IPS-15b (cell line): ENCODE measurements around the gene HERC4.

Source experiments
- H3K27me3 ChIP-seq: one replicate; pipeline ENCODE4 v1.6.1; 2013; ENCODE audit warnings: low read length; ENCODE audit not compliant: control insufficient read depth, insufficient read depth
- H3K36me3 ChIP-seq: one replicate; pipeline ENCODE4 v1.6.1; 2013; ENCODE audit warnings: low read length; ENCODE audit not compliant: control insufficient read depth, insufficient read depth
- H3K4me1 ChIP-seq: one replicate; pipeline ENCODE4 v1.6.1; 2013; ENCODE audit warnings: mild to moderate bottlenecking, low read length; ENCODE audit not compliant: control insufficient read depth, insufficient read depth
- H3K4me3 ChIP-seq: one replicate; pipeline ENCODE4 v1.5.1; 2013; ENCODE audit warnings: low read depth, low read length
- H3K9ac ChIP-seq: one replicate; pipeline ENCODE4 v1.6.1; 2013; ENCODE audit warnings: low read depth, mild to moderate bottlenecking, low read length
- H3K9me3 ChIP-seq: one replicate; pipeline ENCODE4 v1.6.1; 2013; ENCODE audit warnings: mild to moderate bottlenecking, low read length; ENCODE audit not compliant: control insufficient read depth, insufficient read depth

Gene HERC4

DNA sequence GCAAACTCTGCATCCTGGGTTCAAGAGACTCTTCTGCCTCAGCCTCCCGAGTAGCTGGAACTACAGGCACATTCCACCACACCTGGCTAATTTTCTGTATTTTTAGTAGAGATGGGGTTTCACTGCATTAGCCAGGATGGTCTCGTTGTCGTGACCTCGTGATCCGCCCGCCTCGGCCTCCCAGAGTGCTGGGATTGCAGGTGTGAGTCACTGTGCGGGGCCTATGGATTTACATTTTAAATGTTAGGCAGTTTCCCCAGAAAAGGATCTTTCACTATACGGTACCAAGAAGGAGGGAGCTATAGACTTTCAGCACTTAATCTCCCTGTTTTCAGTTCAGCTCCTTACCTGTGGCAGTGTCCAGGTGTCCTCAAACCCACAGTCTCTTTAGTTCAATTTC, 139.9 kb downstream of the HERC4 start:
- H3K9ac ChIP-seq: no peak overlapping the region
- no peaks in the 10 kb centered on the region for H3K27me3 ChIP-seq
- peaks cover 13% of the 10 kb centered on the region for H3K4me1 ChIP-seq
- H3K36me3 ChIP-seq: peaks cover 6% of the 10 kb centered on the region
- H3K4me3 ChIP-seq: no peak overlapping the region
- no peaks in the 10 kb centered on the region for H3K9me3 ChIP-seq

GRCh38 chr10:67934336-67934735, 140.7 kb downstream of the HERC4 start:
- Histone ChIP-seq H3K9ac (no peak overlapping the region), H3K27me3 (no peaks in the 10 kb centered on the region), H3K4me3 (no peak overlapping the region), H3K36me3 (peaks cover 6% of the 10 kb centered on the region), H3K9me3 (no peaks in the 10 kb centered on the region), H3K4me1 (peaks cover 13% of the 10 kb centered on the region)

DNA sequence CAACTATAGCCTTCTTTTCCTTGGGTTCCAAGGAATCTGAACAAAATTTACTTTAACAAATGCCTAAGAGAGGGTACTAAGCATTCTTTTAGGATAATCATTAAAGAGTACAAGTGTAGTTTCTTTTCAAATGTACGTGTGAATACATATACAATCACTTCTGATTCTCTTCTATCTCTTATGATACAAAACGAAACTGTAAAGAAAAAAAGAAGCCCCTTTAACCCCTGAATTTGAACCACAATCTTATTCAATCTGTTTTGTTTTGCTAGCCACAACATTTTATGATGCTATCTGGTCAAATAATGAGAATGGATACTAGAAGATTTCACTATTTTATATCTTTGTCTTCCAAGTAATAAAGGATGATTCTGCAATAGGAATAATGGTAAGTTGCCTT, 141.9 kb downstream of the HERC4 start:
- Histone ChIP-seq H3K4me1 (peaks cover 13% of the 10 kb centered on the region), H3K9ac (no peak overlapping the region), H3K27me3 (no peaks in the 10 kb centered on the region), H3K9me3 (no peaks in the 10 kb centered on the region), H3K36me3 (peaks cover 6% of the 10 kb centered on the region), H3K4me3 (no peak overlapping the region)

DNA sequence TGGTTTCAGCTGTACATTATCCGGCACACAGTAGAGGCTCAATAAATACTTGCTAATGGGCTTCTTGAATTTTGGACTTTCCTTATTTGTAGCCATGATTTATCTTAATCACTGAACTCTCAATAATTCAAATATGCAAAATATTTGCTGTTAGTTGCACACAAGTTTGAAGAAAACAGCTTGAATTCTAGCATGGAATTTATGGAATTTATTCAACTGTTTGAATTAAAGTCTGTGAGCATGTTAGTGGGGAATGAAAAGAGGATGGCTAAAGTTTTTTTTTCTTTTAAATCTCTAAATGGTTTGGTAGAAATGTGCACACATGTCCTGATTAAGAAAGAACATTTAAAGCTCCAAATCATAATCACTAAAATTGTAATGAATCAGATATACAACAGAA, 148.1 kb downstream of the HERC4 start:
- no peaks in the 10 kb centered on the region for H3K4me1 ChIP-seq
- H3K36me3 ChIP-seq: peaks cover 3% of the 10 kb centered on the region
- no peak overlapping the region for H3K9ac ChIP-seq
- no peaks in the 10 kb centered on the region for H3K27me3 ChIP-seq
- H3K9me3 ChIP-seq: no peaks in the 10 kb centered on the region
- no peak overlapping the region for H3K4me3 ChIP-seq

GRCh38 chr10:67925449-67926005, 149.6 kb downstream of the HERC4 start:
- Histone ChIP-seq H3K4me3 (no peak overlapping the region), H3K4me1 (no peaks in the 10 kb centered on the region), H3K36me3 (no peaks in the 10 kb centered on the region), H3K9ac (no peak overlapping the region), H3K9me3 (no peaks in the 10 kb centered on the region), H3K27me3 (no peaks in the 10 kb centered on the region)

DNA sequence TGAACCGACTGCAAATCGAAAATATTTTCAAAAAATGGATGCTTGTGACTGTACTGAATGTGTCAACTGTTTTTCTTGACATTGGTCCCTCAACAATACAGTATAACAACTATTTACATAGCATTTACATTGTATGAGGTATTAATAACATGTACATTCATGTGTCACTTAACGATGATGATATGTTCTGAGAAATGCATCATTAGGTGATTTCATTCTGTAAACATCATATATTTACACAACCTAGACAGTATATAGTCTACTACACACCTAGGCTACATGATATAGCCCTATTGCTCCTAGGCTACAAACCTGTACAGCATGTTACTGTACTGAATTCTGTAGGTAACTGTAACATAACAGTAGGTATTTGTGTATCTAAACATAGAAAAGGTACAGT, 150.9 kb downstream of the HERC4 start:
- Histone ChIP-seq H3K27me3 (no peaks in the 10 kb centered on the region), H3K4me1 (no peaks in the 10 kb centered on the region), H3K9ac (no peak overlapping the region), H3K4me3 (no peak overlapping the region), H3K9me3 (no peaks in the 10 kb centered on the region), H3K36me3 (no peaks in the 10 kb centered on the region)

GRCh38 chr10:67923551-67923950, 151.5 kb downstream of the HERC4 start:
- Histone ChIP-seq H3K9ac (no peak overlapping the region), H3K36me3 (no peaks in the 10 kb centered on the region), H3K9me3 (no peaks in the 10 kb centered on the region), H3K4me3 (no peak overlapping the region), H3K27me3 (no peaks in the 10 kb centered on the region), H3K4me1 (no peaks in the 10 kb centered on the region)

DNA sequence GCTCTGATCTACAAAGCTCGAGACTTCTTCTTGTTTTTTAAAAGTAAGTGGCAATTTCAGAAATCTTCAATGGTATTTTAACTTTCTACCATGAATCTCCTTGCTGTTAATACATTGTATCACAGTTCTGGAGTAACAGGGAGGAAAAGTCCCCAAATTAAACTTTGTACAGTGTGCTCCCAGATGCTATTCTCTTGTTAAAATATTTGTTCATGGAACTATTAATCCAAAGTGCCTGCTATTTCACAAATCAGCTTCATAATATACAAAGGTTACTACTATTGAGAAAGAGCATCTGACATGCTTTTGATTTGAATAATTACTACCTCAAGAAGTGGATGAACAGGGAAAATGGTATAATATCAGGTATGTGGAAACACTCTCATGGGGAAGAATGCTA, 154.0 kb downstream of the HERC4 start:
- H3K36me3 ChIP-seq: peaks cover 9% of the 10 kb centered on the region
- H3K4me1 ChIP-seq: no peaks in the 10 kb centered on the region
- no peaks in the 10 kb centered on the region for H3K27me3 ChIP-seq
- H3K9ac ChIP-seq: no peak overlapping the region
- H3K9me3 ChIP-seq: no peaks in the 10 kb centered on the region
- no peak overlapping the region for H3K4me3 ChIP-seq

DNA sequence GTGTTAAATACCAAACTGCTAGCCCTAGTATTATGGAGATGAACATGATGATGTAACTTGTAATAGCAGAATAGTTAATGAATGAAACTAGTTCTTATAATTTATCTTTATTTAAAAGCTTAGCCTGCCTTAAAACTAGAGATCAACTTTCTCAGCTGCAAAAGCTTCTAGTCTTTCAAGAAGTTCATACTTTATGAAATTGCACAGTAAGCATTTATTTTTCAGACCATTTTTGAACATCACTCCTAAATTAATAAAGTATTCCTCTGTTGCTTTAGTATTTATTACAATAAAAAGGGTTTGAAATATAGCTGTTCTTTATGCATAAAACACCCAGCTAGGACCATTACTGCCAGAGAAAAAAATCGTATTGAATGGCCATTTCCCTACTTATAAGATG, 157.4 kb downstream of the HERC4 start:
- Histone ChIP-seq H3K4me3 (no peak overlapping the region), H3K9ac (no peak overlapping the region), H3K36me3 (peaks cover 30% of the 10 kb centered on the region), H3K27me3 (no peaks in the 10 kb centered on the region), H3K9me3 (no peaks in the 10 kb centered on the region), H3K4me1 (no peaks in the 10 kb centered on the region)

DNA sequence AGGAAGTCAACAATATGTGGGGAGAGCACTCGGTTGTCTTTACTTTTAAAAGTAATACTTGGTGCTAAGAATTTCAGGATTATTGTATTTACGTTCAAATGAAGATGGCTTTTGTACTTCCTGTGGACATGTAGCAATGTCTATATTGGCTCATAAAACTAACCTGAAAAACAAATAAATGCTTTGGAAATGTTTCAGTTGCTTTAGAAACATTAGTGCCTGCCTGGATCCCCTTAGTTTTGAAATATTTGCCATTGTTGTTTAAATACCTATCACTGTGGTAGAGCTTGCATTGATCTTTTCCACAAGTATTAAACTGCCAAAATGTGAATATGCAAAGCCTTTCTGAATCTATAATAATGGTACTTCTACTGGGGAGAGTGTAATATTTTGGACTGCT, 157.9 kb downstream of the HERC4 start:
- Histone ChIP-seq H3K36me3 (peaks cover 30% of the 10 kb centered on the region), H3K27me3 (no peaks in the 10 kb centered on the region), H3K9ac (no peak overlapping the region)

GRCh38 chr10:67914777-67915340, 160.2 kb downstream of the HERC4 start:
- H3K4me1 ChIP-seq: no peaks in the 10 kb centered on the region
- H3K27me3 ChIP-seq: no peaks in the 10 kb centered on the region
- H3K9ac ChIP-seq: no peak overlapping the region
- H3K9me3 ChIP-seq: no peaks in the 10 kb centered on the region
- H3K36me3 ChIP-seq: peaks cover 39% of the 10 kb centered on the region
- H3K4me3 ChIP-seq: no peak overlapping the region

More for the DNA sequence above, 157.9 kb downstream of the HERC4 start:
- Histone ChIP-seq H3K4me1 (no peaks in the 10 kb centered on the region), H3K4me3 (no peak overlapping the region), H3K9me3 (no peaks in the 10 kb centered on the region)

DNA sequence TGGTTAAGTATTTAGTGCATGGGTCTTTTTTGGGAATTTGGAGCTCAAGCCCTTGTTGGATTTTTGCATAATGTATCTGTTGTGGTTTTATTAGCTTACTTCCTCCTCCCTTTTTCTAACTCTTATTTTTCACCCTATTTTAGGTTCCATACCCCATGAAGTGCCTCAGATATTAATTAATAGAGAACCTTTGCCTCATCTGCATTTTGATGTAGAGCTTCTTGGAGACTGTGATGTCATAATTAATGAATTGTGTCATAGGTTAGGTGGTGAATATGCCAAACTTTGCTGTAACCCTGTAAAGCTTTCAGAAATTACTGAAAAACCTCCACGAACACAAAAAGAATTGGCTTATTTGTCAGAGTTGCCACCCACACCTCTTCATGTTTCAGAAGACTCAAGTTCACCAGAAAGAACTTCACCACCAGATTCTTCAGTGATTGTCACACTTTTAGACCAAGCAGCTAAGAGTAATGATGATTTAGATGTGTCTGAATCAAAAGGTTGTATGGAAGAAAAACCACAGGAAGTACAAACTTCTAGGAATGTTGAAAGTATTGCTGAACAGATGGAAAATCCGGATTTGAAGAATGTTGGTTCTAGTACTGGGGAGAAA, 162.6 kb downstream of the HERC4 start:
- no peaks in the 10 kb centered on the region for H3K9me3 ChIP-seq
- H3K27me3 ChIP-seq: no peaks in the 10 kb centered on the region
- no peak overlapping the region for H3K4me3 ChIP-seq
- peaks cover 48% of the 10 kb centered on the region for H3K36me3 ChIP-seq
- no peaks in the 10 kb centered on the region for H3K4me1 ChIP-seq
- no peak overlapping the region for H3K9ac ChIP-seq
